ENCODE data around the gene CD70. TPM values are rescaled to one million over a fixed set of nuclear protein-coding genes. Genes with fewer than 3 reads are reported as not detected.
"Not testable (repeated sequence)": the region's sequence is repeated elsewhere in the genome, so short reads cannot be mapped to it uniquely, and the experiment has no call there.

Gene CD70
- total and polyA plus RNA-seq, 7 donors, result 0.36 to 1.8 TPM; not detected in 5

GRCh38 chr19:6610934-6611852 lies 20.2 kb upstream of the CD70 start:
- TF ChIP-seq, protein P1, sequence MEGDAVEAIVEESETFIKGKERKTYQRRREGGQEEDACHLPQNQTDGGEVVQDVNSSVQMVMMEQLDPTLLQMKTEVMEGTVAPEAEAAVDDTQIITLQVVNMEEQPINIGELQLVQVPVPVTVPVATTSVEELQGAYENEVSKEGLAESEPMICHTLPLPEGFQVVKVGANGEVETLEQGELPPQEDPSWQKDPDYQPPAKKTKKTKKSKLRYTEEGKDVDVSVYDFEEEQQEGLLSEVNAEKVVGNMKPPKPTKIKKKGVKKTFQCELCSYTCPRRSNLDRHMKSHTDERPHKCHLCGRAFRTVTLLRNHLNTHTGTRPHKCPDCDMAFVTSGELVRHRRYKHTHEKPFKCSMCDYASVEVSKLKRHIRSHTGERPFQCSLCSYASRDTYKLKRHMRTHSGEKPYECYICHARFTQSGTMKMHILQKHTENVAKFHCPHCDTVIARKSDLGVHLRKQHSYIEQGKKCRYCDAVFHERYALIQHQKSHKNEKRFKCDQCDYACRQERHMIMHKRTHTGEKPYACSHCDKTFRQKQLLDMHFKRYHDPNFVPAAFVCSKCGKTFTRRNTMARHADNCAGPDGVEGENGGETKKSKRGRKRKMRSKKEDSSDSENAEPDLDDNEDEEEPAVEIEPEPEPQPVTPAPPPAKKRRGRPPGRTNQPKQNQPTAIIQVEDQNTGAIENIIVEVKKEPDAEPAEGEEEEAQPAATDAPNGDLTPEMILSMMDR (IDR thresholded peaks at IDR 0.05), result no peak
- TF ChIP-seq POLR2AphosphoS5 (IDR thresholded peaks at IDR 0.05), result no peak
- no peak for TF ChIP-seq POLR2A (IDR thresholded peaks at IDR 0.05)
- TF ChIP-seq EP300 (IDR thresholded peaks at IDR 0.05), result no peak
- H3K4me3 ChIP-seq, result no peak overlapping the region
- WGBS, 2 donors, result 53 to 57% methylated on average over 7 of the region's 7 CpGs
- H3K27me3 ChIP-seq, result peaks cover 0 to 54% (median 7%) of the 10 kb centered on the region in 3 donors
- intact Hi-C loops (cut with DNase I), result no loop called here
- no peak for DNase-seq
- H3K27ac ChIP-seq, result no peak overlapping the region
- H3K9me3 ChIP-seq, result no peaks in the 10 kb centered on the region
- H3K36me3 ChIP-seq, result no peaks in the 10 kb centered on the region
- H3K4me1 ChIP-seq, result no peaks in the 10 kb centered on the region

DNA sequence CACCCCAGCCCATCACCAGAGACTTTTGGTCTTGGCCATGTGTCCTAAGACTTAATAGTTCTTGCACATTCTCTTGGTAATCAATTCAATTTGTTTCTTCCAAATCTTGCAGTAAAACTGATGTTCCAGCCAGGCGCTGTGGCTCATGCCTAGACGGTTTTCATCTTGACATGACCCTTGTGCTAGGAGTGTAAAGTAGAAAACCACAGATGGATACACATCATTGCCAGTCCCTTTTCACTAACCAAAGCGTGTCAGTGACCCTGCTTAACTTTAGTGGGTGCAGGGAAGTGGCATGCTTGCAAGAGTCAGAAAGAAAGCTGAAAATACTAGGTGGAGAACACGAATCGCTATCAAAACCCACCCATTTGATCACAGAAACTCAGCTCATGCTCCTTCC lies 18.0 kb upstream of the CD70 start:
- peaks cover 0 to 44% (median 7%) of the 10 kb centered on the region in 3 donors for H3K27me3 ChIP-seq
- WGBS, 2 donors, result 61 to 62% methylated on average over 5 of the region's 5 CpGs
- intact Hi-C loops (cut with DNase I), result no loop called here

DNA sequence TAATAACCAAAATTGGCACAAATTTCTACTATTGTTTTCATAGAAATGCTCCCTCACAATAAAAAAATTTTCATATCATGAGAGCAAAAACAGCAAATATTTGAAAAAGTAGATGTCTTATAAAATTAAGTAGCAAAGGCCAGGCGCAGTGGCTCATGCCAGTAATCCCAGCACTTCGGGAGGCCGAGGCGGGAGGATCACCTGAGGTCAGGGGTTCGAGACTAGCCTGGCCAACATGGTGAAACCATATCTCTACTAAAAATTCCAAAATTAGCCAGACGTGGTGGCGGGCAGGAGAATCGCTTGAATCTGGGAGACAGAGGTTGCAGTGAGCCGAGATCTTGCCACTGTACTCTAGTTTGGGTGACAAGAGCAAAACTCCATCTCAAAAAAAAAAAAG lies 17.2 kb upstream of the CD70 start:
- DNase-seq; H3K36me3 ChIP-seq; H3K9me3 ChIP-seq; H3K4me1 ChIP-seq; intact Hi-C loops (cut with DNase I); H3K27ac ChIP-seq; H3K4me3 ChIP-seq: not testable (repeated sequence)
- peaks cover 0 to 38% (median 7%) of the 10 kb centered on the region in 3 donors for H3K27me3 ChIP-seq
- 90 to 93% methylated on average over 9 of the region's 9 CpGs for WGBS, 2 donors

More for the DNA sequence above, 18.0 kb upstream of the CD70 start:
- no peaks in the 10 kb centered on the region for H3K36me3 ChIP-seq
- no peak for TF ChIP-seq EP300 (IDR thresholded peaks at IDR 0.05)
- no peak for TF ChIP-seq POLR2A (IDR thresholded peaks at IDR 0.05)
- TF ChIP-seq POLR2AphosphoS5 (IDR thresholded peaks at IDR 0.05), result no peak
- TF ChIP-seq, protein P1 (IDR thresholded peaks at IDR 0.05), result no peak
- no peak for DNase-seq
- no peaks in the 10 kb centered on the region for H3K9me3 ChIP-seq
- no peak overlapping the region for H3K4me3 ChIP-seq
- no peaks in the 10 kb centered on the region for H3K4me1 ChIP-seq
- no peak overlapping the region for H3K27ac ChIP-seq

DNA sequence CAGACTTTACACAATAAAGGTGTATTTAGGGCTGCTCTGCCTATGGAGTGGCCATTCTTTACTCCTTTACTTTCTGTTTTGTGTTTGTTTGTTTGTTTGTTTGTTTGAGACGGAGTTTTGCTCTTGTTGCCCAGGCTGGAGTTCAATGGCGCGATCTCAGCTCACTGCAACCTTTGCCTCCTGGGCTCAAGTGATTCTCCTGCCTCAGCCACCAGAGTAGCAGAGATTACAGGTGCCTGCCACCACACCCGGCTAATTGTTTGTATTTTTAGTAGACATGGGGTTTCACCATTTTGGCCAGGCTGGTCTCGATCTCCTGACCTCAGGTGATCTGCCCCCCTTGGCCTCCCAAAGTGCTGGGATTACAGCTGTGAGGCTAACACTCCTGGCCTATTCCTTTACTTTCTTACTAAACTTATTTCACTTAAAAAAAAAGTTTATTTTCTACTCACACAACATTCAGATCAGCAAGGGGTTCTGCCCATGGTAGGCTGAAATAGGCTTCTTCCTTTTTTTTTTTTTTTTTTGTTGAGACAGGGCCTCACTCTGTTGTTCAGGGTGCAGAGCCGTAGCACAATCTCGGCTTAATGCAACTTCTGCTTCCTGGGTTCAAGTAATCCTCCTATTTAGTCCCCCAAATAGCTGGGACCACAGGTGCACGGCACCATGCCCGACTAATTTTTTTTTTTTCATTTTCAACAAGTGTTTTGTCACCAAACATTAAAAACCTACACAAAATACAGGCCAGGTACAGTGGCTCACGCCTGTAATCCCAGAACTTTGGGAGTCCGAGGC lies 15.5 kb upstream of the CD70 start:
- H3K36me3 ChIP-seq; H3K4me1 ChIP-seq; H3K27ac ChIP-seq; H3K9me3 ChIP-seq; intact Hi-C loops (cut with DNase I); H3K4me3 ChIP-seq; DNase-seq: not testable (repeated sequence)
- peaks cover 0 to 34% (median 7%) of the 10 kb centered on the region in 3 donors for H3K27me3 ChIP-seq
- 80 to 89% methylated on average over 11 of the region's 11 CpGs for WGBS, 2 donors

DNA sequence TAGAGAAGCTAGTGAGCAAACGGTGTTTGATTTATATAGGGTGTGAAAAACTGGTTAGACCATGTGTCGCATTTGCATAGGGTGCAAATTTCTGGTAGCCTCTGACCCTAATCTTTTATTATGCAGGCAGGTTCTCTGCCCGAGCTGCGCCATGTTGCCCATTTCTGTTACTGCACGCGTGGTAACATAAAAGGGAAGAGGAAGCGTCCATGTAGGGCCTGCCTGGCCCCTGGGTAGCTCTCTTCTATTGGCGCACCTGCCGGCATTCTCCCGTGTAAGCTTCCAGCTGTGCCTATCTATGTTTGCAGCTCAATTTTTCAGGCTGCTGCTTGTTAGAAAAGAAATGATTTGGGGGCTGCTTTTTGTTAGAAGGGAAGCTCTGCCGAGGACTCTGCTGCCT lies 14.0 kb upstream of the CD70 start:
- no peaks in the 10 kb centered on the region for H3K4me1 ChIP-seq
- WGBS, 2 donors, result 73 to 77% methylated on average over 11 of the region's 11 CpGs
- TF ChIP-seq POLR2A (IDR thresholded peaks at IDR 0.05) (no peak), POLR2AphosphoS5 (IDR thresholded peaks at IDR 0.05) (no peak)
- TF ChIP-seq, protein P1 (IDR thresholded peaks at IDR 0.05), result no peak
- peaks cover 0 to 21% (median 7%) of the 10 kb centered on the region in 3 donors for H3K27me3 ChIP-seq
- no peaks in the 10 kb centered on the region for H3K36me3 ChIP-seq
- H3K4me3 ChIP-seq, result no peak overlapping the region
- intact Hi-C loops (cut with DNase I), result no loop called here
- no peak overlapping the region for H3K27ac ChIP-seq
- no peak for DNase-seq
- no peaks in the 10 kb centered on the region for H3K9me3 ChIP-seq
